Stimulated activated CD8-positive, alpha-beta memory T cell treated with anti-CD3 and anti-CD28 coated beads, Interleukin-7, amount 100 ng/mL, for 48 hours (primary cell): ENCODE results near the gene HECTD4.
"Not testable (repeated sequence)": the region's sequence is repeated elsewhere in the genome, so short reads cannot be mapped to it uniquely, and the experiment has no call there.

Experiments used
- DNase-seq, 2 donors: peaks; one replicate each; pipeline ENCODE4 v3.0.0-alpha.2; 2020; ENCODE audit warnings: low read depth in 1 of 2; ENCODE audit errors: extremely low read depth in 1 of 2

The HECTD4 gene

DNA sequence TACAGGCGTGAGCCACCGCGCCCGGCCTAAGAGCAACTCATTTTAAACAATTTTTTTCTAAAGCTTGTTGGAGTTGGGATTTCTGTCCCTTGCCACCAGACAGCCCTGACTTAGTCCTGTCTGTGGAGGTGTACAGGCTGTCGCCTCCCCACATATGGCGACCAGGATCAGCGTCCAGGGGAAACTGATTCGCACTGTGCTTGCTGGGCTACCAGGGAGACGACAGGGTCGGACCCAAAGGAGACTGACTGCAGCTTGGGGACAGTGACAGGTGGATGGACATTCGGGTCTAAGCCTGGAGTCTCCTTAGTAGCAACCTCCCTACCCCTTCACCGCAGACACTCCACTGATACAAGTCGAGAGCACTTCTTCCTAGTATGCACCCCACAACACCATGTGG lies 216.6 kb downstream of the HECTD4 start:
- no peak for DNase-seq

DNA sequence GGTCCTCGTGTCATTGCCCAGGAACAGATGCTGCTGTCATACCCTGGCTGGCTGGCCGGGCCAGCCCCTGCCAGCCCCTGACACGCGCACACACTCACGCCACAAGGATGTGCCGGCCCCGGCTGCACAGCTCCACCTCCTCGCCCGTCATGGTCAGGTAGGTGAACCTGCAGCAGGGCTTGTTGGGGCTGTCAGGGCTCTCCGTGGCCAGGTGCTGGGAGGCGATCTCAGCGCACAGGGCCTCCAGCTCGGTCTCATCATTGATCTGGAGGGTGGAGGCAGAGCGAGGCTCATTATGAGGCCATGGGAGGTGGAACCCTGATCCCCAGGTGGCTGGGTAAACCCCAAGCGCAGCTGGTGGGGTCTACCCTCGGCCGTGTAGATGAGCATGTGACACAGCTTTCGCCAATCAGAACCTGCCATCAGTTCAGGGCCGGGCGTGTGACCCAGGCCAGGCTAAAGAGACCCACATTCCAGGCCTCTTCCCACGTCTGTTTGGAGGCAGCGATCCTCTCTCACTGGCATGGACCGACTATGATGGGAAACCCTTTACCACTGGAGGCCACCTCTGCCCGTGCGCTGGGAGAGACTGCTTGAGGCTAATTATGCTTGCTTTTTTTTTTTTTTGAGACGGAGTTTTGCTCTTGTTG lies 218.1 kb downstream of the HECTD4 start:
- no peak for DNase-seq

DNA sequence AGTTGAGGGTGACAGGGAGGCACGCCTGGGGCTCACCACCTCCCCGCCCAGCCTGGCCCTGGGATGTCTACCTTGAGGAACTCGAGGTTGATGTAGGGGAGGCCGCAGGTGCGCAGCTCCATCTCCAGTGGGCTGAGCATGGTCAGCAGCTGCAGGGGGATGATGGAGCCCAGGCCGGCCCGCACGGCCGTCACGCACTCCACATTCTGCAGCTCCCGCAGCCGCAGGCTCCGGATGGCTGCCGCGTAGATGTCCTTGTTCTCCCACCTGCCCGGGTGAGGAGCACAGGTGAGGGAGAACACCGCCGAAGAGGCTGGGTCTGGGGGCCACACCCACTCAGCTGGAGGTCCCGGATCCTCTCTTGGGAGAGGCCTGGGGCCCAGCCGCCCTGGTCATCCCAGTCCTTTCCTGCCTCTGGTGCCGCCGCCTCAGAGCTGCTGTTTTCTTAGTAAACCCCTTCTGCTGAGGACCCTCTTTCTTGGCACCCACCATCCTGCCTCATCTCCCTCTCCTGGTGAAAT lies 218.7 kb downstream of the HECTD4 start:
- DNase-seq, result no peak

DNA sequence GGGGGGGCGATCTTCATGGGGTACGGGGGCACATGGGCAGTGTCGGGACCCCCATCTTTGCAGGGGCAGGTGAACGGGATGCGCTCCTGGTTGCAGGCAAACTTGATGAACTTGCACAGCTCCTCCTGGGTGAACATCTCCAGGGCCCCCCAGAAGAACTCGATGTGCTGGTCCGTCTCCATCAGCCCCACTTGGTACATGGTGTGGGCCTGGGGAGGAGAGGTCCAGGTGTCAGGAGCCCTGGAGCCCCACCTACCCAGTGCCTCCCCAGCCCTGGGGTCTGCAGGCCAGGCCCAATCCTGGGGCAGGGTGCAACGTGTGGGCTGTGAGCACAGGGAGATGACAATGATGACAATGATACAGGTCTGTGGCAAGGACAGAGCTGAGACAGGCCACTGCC lies 219.2 kb downstream of the HECTD4 start:
- no peak for DNase-seq

DNA sequence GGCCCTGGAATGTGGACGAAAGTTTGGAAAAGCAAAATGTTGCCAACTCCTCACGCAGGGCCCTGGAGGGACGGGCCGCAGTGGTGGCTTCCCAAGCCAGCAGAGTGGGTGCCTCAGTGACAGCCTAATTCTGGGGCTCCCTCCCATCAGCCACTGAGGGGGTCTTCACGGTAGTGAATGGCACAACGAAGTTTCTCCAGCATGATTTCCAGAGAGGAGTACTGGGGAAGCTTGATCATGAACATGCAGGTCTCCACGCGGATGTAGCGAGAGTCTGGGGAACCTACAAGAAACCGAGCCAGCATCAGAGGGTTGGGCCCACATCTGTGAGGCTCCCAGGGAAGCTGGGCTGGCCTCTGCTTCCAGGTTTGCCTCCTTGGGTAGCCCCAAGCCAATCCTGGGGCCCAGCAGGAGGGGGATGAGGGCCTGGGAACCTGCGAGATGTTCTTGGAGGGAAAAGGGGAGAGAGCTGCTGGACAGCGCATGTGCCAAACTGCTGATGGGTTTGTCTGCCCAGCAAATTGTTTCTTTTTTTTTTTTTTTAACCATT lies 219.9 kb downstream of the HECTD4 start:
- no peak for DNase-seq

DNA sequence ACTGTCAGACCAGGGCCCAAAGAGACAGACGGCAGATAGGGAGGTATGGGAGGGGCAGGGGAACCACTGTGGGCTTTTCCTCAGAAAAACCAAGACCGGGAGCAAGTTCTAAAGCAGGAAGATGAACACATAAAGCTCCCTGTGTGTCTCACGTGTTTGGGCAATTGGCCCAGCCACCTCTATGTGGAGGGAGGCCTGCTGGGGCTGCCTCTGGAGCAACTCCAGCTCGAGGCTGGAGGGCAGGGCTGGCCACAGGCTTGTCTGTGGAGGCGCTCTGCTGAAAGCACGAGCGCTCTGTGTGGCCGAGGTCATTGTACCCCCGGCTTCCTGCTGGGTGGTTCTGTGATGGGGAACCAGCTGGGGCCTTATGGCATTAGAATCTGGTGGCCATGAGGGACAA lies 220.5 kb downstream of the HECTD4 start:
- no peak for DNase-seq

DNA sequence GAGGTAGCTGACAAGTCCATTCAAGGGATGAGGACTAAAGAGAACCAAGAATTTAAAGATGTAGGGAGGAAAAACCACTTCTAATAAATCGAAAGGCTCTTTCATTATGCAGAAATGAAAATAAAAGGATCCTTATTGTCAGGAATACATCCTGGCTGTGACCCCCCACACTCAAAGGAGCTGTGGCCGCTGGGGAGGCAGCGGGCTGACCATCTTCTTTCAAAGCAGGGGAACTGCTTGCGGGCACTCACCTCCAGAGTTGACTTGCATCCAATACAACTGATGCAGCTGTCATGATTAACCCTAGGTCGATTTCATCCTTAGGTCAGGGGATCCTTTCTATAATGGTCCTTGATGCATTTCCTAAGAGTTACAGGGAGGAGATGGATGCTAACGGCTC lies 221.6 kb downstream of the HECTD4 start:
- DNase-seq, result no peak

DNA sequence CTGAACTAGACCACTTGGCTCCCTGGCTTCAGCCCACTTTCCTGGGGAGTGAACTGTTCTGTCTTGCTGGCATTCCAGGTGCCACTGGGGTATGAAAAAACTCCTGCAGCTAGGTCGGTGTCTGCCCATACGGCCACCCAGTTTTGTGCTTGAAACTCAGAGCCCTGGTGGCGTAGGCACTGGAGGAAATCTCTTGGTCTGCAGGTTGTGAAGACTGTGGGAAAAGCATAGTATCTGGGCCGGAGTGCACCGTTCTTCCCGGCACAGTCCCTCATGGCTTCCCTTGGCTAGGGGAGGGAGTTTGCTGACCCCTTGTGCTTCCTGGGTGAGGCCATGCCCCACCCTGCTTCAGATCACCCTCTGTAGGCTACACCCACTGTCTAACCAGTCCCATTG lies 223.1 kb downstream of the HECTD4 start:
- DNase-seq, result no peak

DNA sequence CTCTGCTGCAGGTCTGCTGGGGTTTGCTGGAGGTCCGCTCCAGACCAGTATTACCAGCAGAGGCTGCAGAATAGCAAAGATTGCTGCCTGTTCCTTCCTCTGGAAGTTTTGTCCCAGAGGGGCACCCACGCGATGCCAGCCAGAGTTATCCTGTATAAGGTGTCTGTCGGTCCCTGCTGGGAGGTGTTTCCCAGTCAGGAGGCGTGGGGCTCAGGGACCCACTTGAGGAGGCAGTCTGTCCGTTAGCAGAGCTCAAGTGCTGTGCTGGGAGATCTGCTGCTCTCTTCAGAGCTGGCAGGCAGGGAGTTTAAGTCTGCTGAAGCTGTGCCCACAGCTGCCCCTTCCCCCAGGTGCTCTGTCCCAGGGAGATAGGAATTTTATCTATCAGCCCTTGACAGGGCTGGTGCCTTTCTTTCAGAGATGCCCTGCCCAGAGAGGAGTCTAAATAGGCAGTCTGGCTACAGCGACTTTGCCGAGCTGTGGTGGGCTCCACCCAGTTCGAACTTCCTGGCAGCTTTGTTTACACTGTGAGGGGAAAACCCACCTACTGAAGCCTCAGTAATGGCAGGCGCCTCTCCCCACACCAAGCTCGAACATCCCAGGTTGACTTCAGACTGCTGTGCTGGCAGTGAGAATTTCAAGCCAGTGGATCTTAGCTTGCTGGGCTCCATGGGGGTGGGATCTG lies 223.6 kb downstream of the HECTD4 start:
- not testable (repeated sequence) for DNase-seq

DNA sequence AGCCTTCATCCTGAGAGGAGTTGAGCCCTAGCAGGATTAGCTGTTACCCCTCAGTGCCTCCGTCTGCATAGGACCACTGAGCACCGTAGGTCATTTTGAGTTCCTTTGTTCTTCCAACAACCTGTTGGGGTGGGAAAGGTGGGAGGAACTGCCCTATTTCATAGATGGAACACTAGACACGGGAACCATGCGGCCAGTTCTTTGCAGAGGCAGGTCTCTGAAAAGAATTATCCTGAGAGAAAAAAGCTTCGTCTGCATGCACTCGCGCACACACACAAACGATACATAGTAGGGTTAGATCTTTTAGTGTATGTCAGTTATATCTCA lies 228.4 kb downstream of the HECTD4 start:
- DNase-seq, result no peak

DNA sequence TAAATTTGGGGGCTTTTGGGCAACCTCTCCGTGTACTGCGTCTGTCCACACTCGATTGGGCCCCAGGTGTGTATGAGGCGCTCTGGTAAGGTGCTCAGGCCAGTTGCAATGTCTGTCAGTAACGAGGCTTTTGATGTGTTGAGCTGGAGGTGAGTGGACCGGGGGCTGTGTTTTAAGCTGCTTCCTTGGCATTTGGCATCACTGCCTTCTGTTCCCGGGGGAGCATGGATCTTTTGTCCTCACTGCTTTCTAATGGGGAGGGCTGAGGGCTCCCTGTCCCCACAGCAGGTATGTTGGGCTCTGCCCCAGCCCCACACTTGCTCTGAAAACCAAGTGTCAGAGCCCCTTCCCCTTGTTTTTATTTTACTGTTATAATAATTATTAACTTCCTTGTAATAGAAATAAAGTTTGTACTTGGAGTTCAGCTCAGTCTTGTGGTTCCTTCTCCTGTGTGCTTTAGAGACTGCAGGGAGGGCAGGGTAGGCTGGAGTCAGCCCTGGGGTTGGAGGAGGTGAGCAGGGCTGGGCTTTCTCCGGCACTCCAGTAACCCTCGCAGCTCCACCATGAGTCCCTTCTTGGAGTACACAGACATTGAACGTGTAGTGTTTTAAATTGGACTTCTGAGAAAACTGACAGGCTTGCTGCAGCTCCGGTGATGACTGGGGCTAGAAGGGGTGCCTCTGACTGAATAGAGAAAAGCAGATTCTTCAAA lies 228.9 kb downstream of the HECTD4 start:
- DNase-seq, result no peak

DNA sequence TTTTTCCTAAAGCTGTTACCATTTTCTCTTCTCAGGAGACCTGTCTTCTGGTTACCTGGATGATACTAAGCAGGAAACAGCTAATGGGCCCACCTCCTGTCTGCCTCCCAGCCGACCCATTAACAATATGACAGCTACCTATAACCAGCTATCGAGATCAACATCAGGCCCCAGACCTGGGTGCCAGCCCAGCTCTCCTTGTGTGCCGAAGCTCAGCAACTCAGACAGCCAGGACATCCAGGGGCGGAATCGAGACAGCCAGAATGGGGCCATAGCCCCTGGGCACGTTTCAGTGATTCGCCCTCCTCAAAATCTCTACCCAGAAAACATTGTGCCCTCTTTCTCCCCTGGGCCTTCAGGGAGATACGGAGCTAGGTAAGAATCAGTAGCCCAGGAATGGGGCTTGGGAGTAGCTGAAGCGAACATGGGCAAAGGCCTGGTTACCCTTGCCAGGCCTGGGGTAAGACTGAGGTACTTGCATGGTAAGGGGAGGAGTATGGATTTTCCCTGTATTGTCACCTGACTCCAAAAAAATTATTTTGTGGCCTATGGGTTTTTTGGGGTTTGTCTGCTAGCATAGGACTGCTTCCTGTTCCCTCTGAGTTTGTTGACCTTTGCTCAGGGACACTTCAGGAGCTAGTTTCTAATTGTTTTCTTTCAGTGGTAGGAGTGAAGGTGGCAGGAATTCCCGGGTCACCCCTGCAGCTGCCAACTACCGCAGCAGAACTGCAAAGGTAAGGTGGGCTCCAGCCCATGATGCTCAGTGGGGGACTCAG lies 230.3 kb downstream of the HECTD4 start:
- DNase-seq, result no peak

DNA sequence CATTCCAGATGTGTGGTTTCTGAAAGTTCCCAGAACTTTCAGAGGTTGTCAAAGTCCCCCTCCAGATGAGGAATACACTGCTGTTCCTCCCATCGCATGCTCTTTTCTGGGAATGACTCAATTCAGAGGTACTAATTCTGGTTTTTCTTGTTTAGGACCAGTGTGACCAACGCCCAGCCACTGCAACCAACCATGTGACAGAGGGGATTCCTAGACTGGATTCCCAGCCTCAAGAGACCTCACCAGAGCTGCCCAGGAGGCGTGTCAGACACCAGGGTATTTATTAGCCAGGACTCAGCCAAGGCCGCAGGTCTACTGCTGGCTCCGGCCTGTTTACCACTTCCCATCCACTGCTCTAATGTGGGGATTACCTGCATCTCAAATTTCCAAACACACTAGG lies 232.6 kb downstream of the HECTD4 start:
- DNase-seq, result no peak

DNA sequence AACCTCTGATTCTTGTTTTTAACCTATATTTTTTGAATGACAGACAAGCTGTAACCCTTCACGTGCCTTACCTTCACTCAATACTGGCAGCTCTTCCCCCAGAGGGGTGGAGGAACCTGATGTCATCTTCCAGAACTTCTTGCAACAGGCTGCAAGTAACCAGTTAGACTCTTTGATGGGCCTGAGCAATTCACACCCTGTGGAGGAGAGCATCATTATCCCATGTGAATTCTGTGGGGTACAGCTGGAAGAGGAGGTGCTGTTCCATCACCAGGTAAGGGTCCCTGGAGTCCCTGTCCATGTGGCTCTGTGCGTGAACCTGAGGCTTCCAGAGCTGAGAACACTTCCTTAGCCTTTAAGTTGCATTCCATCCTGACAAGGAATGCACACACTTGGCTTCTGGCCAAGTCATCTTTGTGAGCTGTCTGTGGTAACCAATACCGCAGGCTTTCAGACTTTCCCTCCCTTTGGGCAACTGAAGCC lies 234.2 kb downstream of the HECTD4 start:
- DNase-seq, result no peak

DNA sequence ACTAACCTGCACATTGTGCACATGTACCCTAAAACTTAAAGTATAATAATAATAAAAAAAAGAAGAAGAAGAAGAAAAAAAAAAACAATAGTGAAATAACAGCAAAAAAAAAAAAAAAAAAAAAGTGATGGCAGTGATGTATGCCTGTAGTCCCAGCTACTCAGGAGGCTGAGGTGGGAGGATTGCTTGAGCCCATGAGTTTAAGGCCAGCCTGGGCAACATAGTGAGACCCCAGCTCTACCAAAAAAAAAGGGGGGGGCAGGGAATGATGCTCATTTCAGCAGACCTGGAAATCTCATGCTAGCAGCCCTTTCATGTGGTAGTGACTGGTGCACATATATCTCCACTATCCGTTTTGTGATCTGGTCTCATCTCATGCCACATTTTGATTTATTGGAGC lies 236.1 kb downstream of the HECTD4 start:
- no peak for DNase-seq

DNA sequence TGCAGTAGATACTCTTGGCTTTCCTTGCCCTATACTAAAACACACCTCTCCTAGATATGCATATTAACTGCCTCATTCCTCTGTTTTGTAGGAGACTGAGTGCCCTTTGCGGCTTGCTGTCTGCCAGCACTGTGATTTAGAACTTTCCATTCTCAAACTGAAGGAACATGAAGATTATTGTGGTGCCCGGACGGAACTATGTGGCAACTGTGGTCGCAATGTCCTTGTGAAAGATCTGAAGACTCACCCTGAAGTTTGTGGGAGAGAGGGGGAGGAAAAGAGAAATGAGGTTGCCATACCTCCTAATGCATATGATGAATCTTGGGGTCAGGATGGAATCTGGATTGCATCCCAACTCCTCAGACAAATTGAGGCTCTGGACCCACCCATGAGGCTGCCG lies 241.5 kb downstream of the HECTD4 start:
- no peak for DNase-seq

DNA sequence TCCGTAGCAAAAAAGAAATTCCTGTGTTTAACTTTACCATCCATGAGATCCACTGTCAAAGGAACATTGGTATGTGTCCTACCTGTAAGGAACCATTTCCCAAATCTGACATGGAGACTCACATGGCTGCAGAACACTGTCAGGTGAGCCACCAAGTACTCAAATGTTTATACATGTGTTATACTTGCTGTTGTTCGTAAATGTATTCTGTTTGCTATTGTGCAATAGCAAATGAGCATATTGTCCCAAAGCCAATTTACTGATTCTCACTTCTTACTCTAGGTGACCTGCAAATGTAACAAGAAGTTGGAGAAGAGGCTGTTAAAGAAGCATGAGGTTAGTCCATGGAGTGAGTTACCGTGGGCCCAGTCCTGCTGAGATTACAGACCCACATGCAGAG lies 247.5 kb downstream of the HECTD4 start:
- DNase-seq, result no peak

DNA sequence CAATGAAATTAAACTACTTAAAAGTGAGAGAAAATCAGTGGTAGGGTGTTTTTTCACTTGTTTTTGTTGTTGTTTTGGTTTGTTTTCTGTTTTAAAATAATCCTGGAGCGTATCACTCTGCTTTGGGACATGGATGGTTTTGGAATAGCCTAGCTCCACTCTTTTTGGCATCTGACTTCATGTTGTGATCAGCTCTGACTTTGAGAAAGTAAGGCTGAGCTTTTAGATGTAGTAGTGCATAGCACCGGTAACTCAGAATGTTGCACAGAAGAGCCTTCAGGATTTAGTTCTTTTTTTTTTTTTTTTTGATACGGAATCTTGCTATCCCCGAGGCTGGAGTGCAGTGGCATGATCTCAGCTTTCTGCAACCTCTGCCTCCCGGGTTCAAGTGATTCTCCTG lies 248.8 kb downstream of the HECTD4 start:
- no peak for DNase-seq

DNA sequence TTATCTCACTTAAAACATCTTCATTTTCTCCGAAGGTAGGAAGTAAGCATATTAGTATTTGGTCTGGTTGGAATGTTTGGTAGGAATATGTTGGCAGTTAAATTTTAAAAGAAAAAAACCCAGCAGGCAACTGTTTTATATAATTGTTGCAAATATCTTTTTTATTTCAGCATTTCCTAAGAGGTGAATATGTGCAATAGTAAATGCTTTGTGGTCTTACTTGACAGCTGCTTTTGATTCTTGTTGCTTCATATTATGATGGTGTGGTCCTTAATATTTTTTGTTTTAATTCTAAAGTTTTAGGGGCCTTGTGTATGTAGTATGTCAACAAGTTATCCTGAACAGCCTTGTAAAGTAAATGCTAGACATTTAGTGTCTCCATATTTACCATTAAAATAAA lies 250.5 kb downstream of the HECTD4 start:
- DNase-seq, result no peak

DNA sequence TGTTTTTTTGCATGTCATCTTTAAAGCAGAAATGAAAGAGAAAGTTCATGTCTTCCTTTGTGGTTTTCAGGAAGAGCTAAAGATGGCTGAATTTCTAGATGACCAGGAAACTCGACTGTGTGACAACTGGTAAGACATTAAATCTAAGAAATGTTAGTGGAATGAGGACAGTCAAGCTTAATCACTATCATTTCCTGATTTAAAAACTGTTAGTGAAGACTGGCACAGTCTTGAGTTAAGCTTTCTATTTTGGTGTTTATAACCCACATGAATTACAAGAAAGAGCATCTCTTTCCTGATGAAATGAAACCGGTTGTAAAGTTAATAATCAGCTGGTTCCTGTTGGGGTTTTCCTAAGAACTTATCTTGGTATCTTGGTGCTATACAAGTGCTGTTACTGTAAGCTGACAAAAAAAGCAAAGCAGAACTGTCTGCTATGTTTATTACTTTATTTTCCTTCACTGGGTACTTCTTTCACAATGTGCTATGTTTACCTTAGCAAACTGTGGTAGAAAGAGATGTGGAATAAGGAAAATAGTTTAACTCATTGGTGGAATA lies 251.7 kb downstream of the HECTD4 start:
- DNase-seq, result no peak

DNA sequence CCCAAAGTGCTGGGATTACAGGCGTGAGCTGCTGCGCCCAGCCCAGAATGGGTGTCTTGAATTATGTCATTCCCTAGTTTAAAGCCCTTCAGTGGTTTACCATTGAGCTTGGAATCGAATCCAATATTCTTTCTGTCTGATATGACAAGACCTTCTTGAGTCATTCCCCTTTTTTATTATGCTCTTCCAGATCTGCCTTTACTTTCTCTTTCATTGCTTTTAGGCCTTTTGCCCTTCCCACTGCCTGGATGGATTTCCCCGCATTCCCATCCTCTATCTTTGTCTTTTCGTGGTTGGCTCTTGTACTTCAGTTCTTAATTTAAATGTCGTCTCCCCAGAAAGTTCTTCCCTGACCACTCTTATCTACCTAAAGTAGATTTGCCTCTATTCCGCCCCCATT lies 255.3 kb downstream of the HECTD4 start:
- no peak for DNase-seq
